T47D (cell line): ENCODE measurements around the gene MAML3.

Experiments
- DNase-seq, 2 experiments: peaks; one replicate each; pipeline versions ENCODE4 v3.0.0 to v3.0.0-alpha.2; 2011 to 2012; ENCODE audit warnings: low read depth in 1 of 2, low spot score in 1 of 2
- JUND ChIP-seq: IDR thresholded peaks from 2 replicates; pipeline ENCODE4 v1.6.1; 2012; ENCODE audit warnings: low read depth
- in situ Hi-C: cut with HindIII; loops from 2 replicates; pipeline ENCODE4 v1.10.0; 2016; ENCODE audit warnings: low sequenced_read_pairs, low pct_unique_long_range_greater_than_20kb

Gene MAML3

DNA sequence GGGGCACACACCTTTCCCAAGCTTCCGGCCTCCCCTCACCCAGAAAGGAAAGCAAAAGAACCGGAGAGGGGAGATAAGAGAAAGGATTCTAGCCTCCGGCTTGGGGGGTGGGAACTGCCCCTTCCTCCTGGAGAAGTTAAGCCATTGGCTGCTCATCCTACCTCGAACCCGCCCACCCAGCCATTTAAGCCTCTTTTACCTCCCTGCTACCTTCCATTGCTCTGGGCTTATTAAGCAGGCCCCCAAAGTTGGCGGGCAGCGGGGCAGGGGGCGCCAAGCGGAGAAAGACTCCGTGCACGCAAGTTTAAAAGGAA, 2.3 kb downstream of the MAML3 start:
- in situ Hi-C loops: no loop called here
- DNase-seq: peak; percentile 78 to 94
- TF ChIP-seq JUND: no peak

DNA sequence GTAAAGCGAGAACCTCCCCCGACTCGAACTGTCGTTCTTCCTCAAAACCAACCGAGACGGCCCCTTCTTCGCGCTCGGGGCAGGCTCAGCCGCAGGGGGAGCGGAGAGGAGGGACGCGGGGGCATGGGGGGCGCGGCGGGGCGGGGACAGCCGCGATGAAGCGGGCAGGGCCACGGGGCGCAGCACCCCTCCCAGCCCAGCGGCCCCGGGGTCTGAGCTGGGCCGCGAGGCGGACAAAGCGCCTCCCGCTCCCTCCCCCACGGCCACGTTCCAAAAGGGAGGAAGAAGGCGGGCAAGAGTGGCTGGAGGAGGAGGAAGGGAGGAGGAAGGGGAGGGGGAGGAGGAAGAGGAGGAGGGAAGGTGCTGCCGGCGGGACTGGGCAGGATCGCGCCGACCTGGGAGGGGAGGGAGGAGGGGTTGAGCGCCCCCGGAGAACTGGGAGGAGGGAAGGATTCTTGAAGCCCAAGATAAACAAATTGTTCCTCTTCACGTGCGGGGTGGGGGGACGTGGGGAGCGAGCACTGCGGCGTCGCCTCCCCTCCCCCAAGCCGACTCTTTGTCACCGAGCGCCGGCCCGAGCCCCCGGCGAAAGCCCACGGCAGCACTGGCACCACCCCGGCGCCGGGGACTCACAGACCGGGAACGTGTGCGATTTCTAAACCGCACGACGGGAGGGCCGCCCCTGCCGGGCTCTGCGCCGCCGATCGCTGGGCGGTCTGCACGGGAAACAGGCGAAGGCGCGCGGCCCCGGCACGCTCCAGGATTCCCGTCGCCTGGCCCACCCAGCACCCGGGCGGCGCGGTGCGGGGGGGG, 2.9 kb downstream of the MAML3 start:
- TF ChIP-seq JUND: 0 out of 2 replicates have a peak, but pooled peaks have one; percentile 17
- DNase-seq: peak; percentile 18 to 97
- in situ Hi-C loops: no loop called here

GRCh38 chr4:140150636-140150885, 3.4 kb downstream of the MAML3 start:
- no peak for TF ChIP-seq JUND
- in situ Hi-C loops: no loop called here
- DNase-seq: no peak

- peak in 1 of 2 experiments; percentile 62 for DNase-seq
- in situ Hi-C loops: no loop called here
- no peak for TF ChIP-seq JUND
Observed at GRCh38 chr4:140149846-140150635, 3.9 kb downstream of the MAML3 start.

DNA sequence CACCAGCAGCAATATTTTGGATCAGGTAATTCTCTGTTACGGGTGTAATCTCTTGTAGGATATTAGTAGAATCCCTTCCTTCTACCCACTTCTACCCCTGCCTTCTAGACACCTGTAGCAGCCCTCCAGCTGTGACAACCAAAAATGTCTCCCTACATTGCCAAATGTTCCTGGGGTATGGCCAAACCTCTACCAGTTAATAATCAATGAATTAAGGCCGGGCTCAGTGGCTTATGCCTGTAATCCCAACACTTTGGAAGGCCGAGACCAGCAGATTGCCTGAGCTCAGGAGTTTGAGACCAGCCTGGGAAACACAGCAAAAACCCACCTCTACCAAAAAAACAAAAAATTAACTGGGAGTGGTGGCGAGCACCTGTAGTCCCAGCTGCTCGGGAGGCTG, 9.9 kb downstream of the MAML3 start:
- no peak for DNase-seq
- in situ Hi-C loops: no loop called here
- TF ChIP-seq JUND: no peak

DNA sequence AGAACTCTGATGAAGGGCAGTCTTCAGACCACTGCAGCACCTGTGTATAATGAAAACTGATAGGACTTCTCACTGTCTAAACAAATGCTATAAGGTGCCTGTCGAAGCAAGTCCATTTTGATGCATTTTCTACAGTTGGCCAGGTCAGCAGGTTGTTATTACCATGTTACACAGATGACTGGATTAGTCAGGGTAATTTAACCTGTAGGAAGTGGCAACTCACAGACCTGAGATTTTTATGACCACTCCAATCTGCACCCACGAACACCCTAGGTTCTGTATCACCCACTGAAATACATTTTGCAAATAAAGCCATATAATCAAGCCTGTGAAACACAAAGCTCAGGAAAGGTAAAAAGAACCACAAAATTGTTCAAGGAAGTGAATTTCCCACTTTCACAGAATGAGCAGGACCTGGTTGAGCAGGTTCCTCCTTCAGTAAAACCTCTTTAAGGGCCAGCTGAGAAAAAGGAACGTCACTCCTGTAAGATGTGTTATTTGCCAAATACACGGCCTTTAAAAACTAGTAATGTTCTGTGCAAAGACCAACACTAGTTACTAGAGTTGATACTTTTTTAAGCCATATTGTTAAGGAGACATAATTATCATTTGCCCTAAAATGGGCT, 12.7 kb downstream of the MAML3 start:
- in situ Hi-C loops: no loop called here
- TF ChIP-seq JUND: no peak
- DNase-seq: peak in 1 of 2 experiments; percentile 69

DNA sequence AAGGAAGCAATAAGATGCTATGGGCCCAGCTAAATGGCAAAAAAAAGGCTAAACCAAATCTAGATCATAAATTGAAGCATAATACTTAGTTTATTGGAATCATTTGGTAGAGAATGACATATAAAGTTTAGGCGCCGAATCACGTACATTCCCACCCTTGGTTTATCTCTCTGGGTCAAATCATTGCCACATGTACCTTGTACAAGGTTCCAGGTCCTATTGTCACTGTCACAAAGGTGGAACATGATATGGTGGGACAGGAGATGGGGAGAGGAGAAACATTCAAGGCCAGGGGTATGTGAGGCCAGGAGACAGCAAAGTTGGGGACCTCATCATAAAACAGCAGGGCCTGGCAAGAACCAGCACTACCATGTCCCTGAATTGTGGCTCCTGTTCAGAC, 13.4 kb downstream of the MAML3 start:
- TF ChIP-seq JUND: no peak
- no peak for DNase-seq
- in situ Hi-C loops: no loop called here

DNA sequence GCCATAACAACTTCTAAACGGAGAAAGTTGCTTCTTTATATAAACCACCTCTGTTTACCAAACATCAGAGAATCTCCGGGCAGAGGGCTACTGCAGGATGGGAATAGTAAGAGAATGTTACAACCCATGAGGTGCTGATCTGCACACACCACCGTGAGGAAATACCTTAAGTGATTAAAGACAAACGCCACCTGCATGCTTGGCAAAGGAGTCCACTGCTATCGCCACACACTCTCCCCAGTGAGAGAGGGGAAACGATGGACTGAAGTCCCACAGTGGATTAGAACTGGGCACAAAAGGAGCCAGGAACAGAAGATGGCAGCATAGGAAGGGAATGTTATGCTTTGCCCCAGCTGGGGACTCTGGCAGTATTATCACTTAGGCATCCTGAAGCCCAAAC, 15.6 kb downstream of the MAML3 start:
- TF ChIP-seq JUND: no peak
- peak in 1 of 2 experiments; percentile 29 for DNase-seq
- in situ Hi-C loops: no loop called here

DNA sequence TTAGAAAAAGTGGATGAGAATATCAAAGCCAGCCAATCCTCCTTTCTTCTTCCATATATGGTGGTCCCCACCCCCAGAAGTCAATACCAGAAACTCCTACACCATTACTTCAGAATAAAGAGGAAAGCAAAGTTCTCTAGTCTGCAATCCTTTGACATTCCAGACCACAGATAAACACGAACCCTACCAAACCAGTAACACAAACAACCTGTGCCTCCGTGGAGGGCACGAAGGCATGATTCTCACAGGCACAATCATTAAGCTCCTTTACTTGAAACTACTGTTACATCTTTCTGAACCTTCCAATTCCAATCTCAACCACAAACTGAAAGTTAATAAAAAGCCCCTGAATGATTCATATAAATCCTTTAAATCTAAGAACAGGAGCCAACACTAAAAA, 16.3 kb downstream of the MAML3 start:
- in situ Hi-C loops: no loop called here
- no peak for TF ChIP-seq JUND
- peak in 1 of 2 experiments; percentile 57 for DNase-seq

DNA sequence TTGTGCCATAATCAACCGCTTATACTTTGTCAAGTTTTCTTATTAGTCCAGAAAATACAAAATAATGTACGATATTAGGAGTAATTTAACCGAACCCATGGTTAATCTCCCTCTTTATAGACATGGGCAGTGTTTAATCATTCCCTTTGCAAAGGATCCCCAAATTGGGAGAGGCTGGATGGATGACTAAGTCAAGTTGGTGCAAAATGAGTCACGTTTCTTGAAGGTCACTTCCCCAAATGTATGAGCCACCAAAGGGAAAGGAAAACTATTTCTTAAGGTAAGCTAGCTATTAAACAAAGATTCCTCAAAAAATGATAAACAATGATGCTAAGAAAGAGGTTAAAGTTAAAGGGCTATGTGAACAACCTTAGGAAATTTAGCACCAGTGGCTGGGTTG, 17.5 kb downstream of the MAML3 start:
- no peak for TF ChIP-seq JUND
- in situ Hi-C loops: no loop called here
- DNase-seq: no peak

GRCh38 chr4:140135529-140136088, 18.4 kb downstream of the MAML3 start:
- DNase-seq: no peak
- TF ChIP-seq JUND: no peak
- in situ Hi-C loops: no loop called here

GRCh38 chr4:140134746-140135425, 19.1 kb downstream of the MAML3 start:
- in situ Hi-C loops: no loop called here

DNA sequence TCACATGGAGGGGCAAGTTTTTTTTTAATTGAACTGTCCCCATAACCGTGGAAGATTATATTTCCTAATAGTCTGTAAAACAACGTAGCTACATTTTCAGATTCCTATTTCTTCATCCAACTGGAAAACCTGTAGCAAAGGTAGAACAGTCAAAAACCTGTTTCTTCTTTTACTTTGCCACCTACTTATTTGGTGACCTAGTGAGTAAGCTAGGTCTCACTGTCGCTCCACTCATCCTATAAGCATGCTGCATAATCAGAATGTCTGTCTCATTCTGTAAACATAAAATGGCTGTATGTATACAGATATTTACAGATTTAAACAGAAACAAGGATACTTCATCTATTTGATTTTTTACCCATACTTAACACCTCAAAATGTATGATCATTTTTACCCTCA, 20.4 kb downstream of the MAML3 start:
- in situ Hi-C loops: no loop called here
- no peak for TF ChIP-seq JUND
- no peak for DNase-seq

More at GRCh38 chr4:140134746-140135425, 19.1 kb downstream of the MAML3 start:
- TF ChIP-seq JUND: no peak
- DNase-seq: no peak
